NOMO-1 treated with DMSO at 0.1 percent for 48 hours (cell line): ENCODE results near the gene HSPA1L.

Experiments
- DNase-seq: peaks from one replicate; lab custom pipeline; 2025; ENCODE audit not compliant: unreplicated experiment; lab: John Stamatoyannopoulos, UW

Gene HSPA1L

GRCh38 chr6:31784098-31784925, 30.8 kb downstream of the HSPA1L start:
- no peak for DNase-seq

- DNase-seq: no peak
Measured at GRCh38 chr6:31782126-31782855, 32.8 kb downstream of the HSPA1L start.

- no peak for DNase-seq
Measured at GRCh38 chr6:31781244-31782125, 33.6 kb downstream of the HSPA1L start.

GRCh38 chr6:31780507-31781243, 34.4 kb downstream of the HSPA1L start:
- no peak for DNase-seq

- no peak for DNase-seq
Measured at GRCh38 chr6:31779908-31780307, 35.2 kb downstream of the HSPA1L start.

GRCh38 chr6:31778999-31779885, 35.8 kb downstream of the HSPA1L start:
- no peak for DNase-seq

GRCh38 chr6:31778193-31778592, 36.9 kb downstream of the HSPA1L start:
- DNase-seq: no peak

GRCh38 chr6:31777667-31778050, 37.4 kb downstream of the HSPA1L start:
- DNase-seq: no peak

GRCh38 chr6:31776989-31777666, 38.0 kb downstream of the HSPA1L start, which contains the start of gene VWA7:
VWA7 (minus strand) TSS chr6:31777328; CDS start chr6:31776779, 549 bp downstream.
- DNase-seq: peak; percentile 49

- no peak for DNase-seq
Measured at GRCh38 chr6:31776485-31776988, 38.5 kb downstream of the HSPA1L start.

GRCh38 chr6:31775633-31776484, 39.2 kb downstream of the HSPA1L start:
- DNase-seq: no peak

- no peak for DNase-seq
Measured at GRCh38 chr6:31775184-31775583, 39.9 kb downstream of the HSPA1L start.

- no peak for DNase-seq
Measured at GRCh38 chr6:31771992-31772358, 43.1 kb downstream of the HSPA1L start.

- DNase-seq: no peak
Measured at GRCh38 chr6:31770860-31771259, 44.2 kb downstream of the HSPA1L start.

- DNase-seq: peak; percentile 77
Measured at GRCh38 chr6:31769684-31770371, 45.3 kb downstream of the HSPA1L start.

- peak; percentile 65 for DNase-seq
Measured at GRCh38 chr6:31768363-31769257, 46.5 kb downstream of the HSPA1L start.
